ENCODE results near the gene GALR1.
A peak's percentile ranks its signal among the peaks of the same experiment; 100 is the strongest.
"Not testable (repeated sequence)": the region's sequence is repeated elsewhere in the genome, so short reads cannot be mapped to it uniquely, and the experiment has no call there.

The GALR1 gene

DNA sequence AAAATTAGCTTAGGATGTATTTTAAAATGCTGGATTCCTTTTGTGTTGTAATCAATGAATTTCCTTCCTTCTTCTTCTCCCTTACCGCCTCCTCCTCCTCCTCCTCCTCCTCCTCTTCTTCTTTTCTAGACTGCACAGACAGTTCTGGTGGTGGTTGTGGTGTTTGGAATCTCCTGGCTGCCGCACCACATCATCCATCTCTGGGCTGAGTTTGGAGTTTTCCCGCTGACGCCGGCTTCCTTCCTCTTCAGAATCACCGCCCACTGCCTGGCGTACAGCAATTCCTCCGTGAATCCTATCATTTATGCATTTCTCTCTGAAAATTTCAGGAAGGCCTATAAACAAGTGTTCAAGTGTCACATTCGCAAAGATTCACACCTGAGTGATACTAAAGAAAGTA lies 18.8 kb downstream of the GALR1 start:
- TF ChIP-seq, protein P1, sequence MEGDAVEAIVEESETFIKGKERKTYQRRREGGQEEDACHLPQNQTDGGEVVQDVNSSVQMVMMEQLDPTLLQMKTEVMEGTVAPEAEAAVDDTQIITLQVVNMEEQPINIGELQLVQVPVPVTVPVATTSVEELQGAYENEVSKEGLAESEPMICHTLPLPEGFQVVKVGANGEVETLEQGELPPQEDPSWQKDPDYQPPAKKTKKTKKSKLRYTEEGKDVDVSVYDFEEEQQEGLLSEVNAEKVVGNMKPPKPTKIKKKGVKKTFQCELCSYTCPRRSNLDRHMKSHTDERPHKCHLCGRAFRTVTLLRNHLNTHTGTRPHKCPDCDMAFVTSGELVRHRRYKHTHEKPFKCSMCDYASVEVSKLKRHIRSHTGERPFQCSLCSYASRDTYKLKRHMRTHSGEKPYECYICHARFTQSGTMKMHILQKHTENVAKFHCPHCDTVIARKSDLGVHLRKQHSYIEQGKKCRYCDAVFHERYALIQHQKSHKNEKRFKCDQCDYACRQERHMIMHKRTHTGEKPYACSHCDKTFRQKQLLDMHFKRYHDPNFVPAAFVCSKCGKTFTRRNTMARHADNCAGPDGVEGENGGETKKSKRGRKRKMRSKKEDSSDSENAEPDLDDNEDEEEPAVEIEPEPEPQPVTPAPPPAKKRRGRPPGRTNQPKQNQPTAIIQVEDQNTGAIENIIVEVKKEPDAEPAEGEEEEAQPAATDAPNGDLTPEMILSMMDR (IDR thresholded peaks at IDR 0.05; ENCODE audit: low read depth, low read length), result no peak
- no peaks in the 10 kb centered on the region for H3K9me3 ChIP-seq
- DNase-seq, result no peak
- no peaks in the 10 kb centered on the region for H3K27me3 ChIP-seq
- H3K36me3 ChIP-seq, result no peaks in the 10 kb centered on the region
- no peak overlapping the region for H3K4me3 ChIP-seq (ENCODE audit: low read depth, low read length)
- peaks cover 3% of the 10 kb centered on the region for H3K4me1 ChIP-seq

DNA sequence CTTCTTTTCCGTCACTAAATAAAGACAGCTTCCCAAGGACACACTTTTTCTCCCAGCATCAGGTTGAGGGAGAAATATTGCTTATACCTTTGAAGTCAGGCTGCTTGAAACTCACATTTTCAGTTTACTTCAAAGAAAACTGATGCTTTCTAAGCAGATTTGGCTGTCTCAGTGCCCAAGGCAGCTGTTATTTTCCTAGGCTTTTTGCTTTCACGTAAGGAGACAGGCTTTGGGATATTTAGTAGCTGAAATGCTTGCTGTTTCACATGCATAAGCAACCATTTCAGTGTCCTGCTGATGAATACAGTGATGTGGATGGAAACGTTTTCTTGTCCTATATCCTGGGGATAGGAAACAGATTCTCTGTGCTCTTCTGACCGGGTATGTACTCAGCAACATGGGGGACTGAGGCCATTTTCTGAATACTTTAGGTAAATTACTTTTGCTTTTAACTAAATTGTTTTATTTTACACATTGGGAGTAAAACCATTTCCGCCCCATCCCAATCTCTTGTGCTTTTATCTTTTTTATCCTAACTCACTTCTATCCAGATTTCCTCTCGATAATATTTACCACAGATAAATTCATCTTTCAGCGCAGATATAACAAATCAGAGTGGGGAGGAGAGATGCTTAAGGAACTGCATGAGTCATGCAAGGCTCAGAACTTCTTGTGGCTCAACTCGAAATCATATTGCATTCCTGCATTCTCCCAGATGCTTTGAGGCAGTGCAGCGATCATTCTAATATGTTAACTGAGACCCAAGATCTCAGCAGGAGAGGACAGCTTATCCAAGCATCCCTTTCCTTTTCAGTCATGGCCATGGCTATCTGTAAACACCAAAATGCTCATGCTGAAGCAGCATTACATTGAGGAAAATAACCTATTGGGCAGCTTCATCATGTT lies 22.2 kb downstream of the GALR1 start:
- Histone ChIP-seq H3K9me3 (no peaks in the 10 kb centered on the region), H3K36me3 (no peaks in the 10 kb centered on the region), H3K4me1 (no peaks in the 10 kb centered on the region), H3K4me3 (ENCODE audit: low read depth, low read length) (no peak overlapping the region), H3K27me3 (no peaks in the 10 kb centered on the region)
- no peak for DNase-seq
- TF ChIP-seq, protein P1 (IDR thresholded peaks at IDR 0.05; ENCODE audit: low read depth, low read length), result no peak

DNA sequence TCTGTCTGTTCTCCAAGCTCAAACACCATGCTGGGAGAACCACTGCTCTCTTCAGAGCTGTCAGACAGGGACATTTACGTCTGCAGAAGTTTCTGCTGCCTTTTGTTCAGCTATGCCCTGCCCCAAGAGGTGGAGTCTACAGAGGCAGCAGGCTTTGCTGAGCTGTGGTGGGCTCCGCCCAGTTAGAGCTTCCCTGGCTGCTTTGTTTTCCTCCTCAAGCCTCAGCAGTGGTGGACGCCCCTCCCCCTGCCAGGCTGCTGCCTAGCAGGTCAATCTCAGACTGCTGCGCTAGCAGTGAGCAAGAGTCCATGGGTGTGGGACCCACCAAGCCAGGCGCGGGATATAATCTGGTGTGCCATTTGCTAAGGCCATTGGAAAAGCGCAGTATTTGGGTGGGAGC lies 41.2 kb downstream of the GALR1 start:
- DNase-seq, result peak; percentile 19
- not testable (repeated sequence) for H3K27me3 ChIP-seq

DNA sequence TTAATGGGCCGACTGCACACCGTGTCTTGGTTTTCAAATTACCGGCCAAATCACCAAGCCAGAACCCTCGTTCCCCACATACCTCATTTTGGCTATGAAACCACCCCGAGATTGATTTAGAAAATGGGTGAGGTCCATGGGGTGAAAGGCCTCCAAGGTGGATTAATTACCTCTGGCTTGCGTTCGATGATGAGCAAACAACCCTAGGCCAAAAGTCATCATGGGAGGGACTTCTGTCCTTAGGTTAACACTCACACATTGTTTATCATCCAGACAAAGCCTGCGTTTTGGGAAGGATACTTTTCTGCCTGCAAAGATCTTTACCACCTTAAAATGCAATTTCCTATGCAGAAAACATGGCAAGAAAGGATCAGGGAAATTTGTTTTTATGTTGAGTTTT lies 48.5 kb downstream of the GALR1 start:
- H3K4me1 ChIP-seq, result no peaks in the 10 kb centered on the region
- H3K4me3 ChIP-seq (ENCODE audit: low read depth, low read length), result peak overlapping the region; percentile 23; the same call in 1 of the 2 replicates
- H3K36me3 ChIP-seq, result no peaks in the 10 kb centered on the region
- H3K9me3 ChIP-seq, result no peaks in the 10 kb centered on the region
- DNase-seq, result no peak
- H3K27me3 ChIP-seq, result no peaks in the 10 kb centered on the region
- TF ChIP-seq, protein P1 (IDR thresholded peaks at IDR 0.05; ENCODE audit: low read depth, low read length), result no peak

More for the DNA sequence above, 41.2 kb downstream of the GALR1 start:
- not testable (repeated sequence) for H3K4me1 ChIP-seq; H3K4me3 ChIP-seq (ENCODE audit: low read depth, low read length); H3K36me3 ChIP-seq; H3K9me3 ChIP-seq

DNA sequence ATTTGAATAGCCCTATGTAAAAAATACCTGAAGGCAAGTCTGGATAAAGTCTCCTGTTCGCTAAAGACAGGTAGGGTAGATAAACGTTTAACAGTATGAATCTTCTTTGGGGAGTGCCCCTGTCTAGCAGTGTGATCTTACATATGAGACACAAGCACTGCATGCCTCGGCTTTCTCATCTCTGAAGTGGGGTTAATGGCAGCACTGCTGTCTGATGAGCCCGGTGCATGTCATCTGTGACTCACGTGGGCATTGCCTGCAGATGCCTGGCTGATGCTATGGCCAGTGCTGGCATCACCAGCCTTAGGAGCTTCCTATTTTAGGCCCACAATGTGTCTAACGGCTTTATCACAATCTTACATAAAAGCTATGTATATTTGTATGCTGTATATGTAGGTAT lies 50.1 kb downstream of the GALR1 start:
- Histone ChIP-seq H3K27me3 (no peaks in the 10 kb centered on the region), H3K9me3 (no peaks in the 10 kb centered on the region), H3K4me3 (ENCODE audit: low read depth, low read length) (no peak overlapping the region), H3K4me1 (no peaks in the 10 kb centered on the region), H3K36me3 (no peaks in the 10 kb centered on the region)
- no peak for DNase-seq
- TF ChIP-seq, protein P1 (IDR thresholded peaks at IDR 0.05; ENCODE audit: low read depth, low read length), result no peak

DNA sequence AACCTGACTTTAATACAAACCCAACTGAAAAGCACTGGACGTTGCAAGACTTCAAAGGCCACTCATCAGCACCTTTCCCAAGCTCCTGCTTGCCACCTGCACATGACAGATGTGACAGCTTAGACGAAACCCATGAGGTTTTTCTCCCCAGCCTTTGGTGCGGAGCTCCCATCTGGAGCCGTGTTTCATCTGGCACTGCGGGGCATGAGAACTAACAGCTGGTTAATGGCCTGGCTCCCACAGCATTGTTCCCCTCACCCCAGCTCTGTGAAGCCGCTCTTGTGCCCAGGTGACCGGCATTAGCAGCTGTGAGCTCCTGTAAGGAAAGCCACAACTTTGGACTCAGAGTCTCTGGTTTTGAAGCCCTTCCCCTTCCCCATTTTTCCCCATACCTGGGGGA lies 50.9 kb downstream of the GALR1 start:
- no peaks in the 10 kb centered on the region for H3K9me3 ChIP-seq
- TF ChIP-seq, protein P1 (IDR thresholded peaks at IDR 0.05; ENCODE audit: low read depth, low read length), result no peak
- H3K4me3 ChIP-seq (ENCODE audit: low read depth, low read length), result no peak overlapping the region
- no peaks in the 10 kb centered on the region for H3K27me3 ChIP-seq
- H3K36me3 ChIP-seq, result no peaks in the 10 kb centered on the region
- no peak for DNase-seq
- H3K4me1 ChIP-seq, result no peaks in the 10 kb centered on the region
